Activated CD4-positive, alpha-beta T cell treated with anti-CD3 and anti-CD28 coated beads, Interleukin-2, Interleukin-6, amounts not matched to agents 100 ng/mL and 50 ng/mL, durations not matched to agents 16 hours and 8 hours (primary cell): ENCODE data around the gene SNX24.
"Not testable (repeated sequence)": the region's sequence is repeated elsewhere in the genome, so short reads cannot be mapped to it uniquely, and the experiment has no call there.

Experiments
- DNase-seq: peaks from one replicate; pipeline ENCODE4 v3.0.0-alpha.2; 2020

The SNX24 gene

DNA sequence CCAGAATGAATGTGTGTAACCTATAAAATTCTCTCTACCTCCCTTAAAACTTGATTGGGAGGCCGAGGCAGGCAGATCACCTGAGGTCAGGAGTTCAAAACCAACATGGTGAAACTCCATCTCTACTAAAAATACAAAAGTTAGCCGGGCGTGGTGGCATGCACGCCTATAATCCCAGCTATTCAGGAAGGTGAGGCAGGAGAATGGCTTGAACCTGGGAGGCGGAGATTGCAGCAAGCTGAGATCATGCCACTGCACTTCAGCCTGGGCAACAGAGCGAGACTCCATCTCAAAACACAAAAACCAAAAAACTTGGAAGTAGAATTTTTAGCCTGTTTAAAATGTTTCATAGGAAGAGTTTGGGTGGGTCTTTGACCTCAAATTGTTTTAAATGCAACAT is 122.6 kb downstream of the SNX24 start:
- not testable (repeated sequence) for DNase-seq

DNA sequence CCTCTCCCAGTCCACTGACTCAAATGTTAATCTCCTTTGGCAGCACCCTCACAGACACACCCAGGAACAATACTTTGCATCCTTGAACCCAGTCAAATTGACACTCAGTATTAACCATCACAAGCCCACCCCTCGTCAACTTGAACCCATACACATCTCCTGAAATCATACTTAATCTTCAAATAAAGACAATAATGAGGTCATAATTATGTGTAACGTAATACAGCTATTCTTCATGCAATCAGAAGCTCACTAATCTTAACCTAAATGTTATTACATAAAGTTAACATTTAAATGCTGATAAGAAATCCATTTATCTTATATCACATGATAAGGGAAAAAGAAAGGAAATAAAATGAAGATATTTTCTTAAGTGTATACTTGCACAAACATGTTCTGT is 125.9 kb downstream of the SNX24 start:
- no peak for DNase-seq

DNA sequence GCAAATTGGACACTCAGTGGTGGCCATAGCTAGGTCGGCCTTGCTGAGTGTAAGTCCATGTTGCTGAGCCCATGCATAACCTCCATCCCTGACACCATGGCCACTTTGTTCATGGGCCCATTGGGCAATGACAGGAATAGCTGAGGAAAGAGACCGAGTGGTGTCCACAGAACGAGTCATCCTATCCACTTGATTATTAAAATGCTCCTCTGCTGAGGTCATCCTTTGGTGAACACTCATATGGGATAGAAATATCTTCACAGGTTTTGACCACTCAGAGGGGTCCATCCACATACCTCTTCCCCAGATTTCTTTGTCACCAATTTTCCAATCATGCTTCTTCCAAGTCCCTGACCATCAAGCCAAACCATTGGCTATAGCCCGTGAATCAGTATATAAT is 127.5 kb downstream of the SNX24 start:
- DNase-seq = no peak

DNA sequence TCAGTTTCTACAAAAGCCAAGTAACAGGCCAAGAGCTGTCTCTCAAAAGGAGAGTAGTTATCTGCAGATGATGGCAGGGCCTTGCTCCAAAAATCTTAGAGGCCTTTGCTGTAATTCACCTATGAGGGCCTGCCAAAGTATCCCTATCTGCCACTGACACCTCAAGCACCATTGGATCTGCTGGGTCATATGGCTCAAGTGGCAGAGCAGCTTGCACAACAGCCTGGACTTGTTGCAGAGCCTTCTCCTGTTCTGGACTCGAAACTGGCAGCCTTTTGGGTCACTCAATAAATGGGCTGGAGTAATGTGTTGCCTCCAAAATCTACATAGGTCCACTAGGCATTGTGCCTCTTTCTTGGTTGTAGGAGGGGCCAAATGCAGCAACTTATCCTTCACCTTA is 128.3 kb downstream of the SNX24 start:
- DNase-seq = not testable (repeated sequence)

DNA sequence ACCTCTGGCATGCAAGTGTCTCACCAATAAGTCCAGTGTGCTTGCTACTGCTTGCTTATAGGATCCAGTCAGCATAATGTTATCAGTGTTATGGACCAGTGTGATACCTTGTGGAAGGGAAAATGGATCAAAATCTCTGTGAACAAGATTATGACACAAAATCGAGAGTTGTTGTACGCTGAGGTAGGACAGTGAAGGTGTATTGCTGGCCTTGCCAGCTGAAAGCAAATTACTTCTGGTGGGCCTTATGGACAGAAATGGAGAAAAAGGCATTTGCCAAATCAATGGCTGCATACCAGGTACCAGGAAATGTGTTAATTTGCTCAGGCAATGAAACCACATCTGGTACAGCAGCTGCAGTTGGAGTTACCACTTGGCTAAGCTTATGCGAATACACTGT is 128.8 kb downstream of the SNX24 start:
- not testable (repeated sequence) for DNase-seq

DNA sequence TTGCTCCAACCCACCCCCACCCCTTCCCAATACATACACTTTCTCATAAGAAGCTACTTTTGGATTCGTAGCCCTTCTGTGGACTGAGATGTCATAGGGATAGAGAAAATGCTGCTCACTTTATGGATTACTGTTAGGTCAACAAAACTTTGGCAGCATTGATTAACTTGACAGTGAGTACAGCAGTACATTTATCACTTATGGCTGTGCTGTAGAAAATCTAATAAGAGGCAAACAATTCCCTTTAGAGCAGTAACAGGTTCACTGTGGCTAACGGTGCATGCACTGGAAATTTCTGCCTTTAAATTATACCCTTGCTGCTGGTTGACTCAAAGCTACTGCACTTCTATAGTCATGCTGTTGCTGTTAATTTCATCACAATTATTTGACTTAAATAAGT is 131.9 kb downstream of the SNX24 start:
- no peak for DNase-seq

DNA sequence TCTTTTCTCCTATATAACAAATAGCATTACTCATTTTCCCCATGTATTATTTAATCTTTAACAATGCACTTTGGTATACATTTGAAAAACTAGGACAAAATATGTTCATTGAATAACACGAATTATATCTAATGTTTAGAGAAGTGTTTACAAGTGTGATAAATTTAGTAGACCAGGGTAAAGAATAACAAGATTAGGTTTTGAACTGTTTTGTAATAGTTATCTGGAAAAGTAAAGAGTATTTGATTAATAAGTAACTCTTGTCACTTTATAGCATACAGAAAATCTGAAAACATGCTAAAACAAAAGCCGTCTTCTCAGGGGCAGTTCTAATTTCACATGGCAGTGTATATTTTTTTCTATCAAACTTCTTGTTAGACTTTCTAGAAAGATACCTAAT is 132.7 kb downstream of the SNX24 start:
- no peak for DNase-seq

DNA sequence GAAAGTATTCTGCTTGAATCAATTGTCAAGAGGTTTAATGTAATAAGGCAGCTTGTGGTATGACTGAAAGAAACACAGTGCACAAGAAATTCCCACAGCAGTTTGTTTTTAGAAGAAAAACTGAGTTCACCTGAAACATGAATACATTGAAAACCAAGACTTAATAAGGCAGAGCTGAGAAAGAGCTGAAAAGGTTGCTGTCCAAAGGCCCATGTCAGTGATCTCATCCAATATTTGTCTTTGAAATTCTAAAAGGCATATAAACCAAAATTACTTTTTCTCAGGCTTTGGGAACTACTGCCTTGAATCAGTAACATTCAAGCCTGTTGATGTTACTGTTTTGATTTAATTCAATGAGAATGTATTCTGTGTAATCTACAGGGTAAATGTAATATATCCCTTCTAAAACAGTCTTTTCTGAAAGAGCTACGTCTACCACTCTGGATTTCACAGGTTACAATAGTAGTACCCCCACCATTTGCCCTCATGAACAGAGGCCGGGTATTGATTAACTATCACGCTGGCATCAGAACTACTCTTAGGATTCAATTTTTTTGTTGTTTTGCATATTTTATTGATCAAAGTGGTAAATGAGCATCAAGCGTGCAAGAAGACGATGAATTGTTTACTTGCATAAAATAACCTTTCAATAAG is 133.4 kb downstream of the SNX24 start:
- DNase-seq = no peak

DNA sequence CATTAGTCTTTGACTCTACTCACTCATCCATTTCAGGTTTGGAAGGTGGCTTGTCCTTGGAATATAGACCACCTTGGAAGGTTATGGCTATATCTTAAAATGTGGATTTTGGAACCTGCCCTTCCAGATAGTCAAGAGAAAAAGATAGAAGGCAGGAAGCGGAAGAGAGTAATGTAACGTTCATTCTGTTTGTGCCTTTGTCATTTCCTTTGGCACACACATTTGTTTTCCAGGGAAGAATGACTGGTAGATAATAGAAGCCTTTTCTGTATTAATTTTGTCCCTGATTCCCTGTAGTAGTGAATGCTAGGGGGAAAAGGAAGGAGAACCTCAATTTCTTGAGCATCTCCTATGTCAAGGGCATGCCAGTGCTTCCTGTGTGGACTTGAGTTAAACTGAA is 136.4 kb downstream of the SNX24 start:
- no peak for DNase-seq

DNA sequence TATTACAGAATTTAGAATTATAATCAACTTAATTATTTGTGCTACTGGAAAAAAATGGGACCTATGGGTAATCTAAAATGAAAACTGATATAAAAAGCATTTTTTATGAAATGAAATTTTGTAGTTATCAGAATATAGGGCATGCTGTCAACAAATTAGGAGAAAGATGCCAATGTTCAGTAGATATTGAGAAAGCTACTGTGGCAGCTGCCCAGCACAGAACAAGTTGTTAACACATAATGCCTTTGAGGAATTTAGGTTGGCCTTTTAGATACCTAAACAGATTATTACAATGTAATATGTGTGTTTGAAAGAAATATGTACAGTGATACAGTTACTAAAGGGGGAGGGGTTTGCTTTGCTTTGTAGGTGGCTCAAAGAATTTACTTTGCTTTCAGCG is 137.0 kb downstream of the SNX24 start:
- DNase-seq = no peak

DNA sequence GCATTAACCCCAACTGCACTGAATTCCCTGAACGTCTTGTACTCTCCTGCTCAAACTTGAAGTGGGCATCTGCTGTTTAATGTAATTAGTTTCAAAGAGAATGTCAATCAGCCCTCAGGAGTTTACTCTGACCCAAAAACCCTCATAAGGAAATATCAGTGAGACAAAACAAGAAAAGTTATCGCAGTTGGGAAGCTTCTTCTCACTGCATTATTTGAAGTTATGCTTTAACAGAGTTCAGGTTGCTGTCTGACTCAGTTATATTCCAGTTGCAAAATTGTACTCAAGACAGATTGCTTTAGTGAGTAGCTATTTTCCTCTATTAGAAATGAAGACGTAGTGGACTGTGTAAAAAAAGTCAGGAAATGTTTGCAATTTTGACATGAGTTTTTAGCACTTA is 139.0 kb downstream of the SNX24 start:
- DNase-seq = no peak

DNA sequence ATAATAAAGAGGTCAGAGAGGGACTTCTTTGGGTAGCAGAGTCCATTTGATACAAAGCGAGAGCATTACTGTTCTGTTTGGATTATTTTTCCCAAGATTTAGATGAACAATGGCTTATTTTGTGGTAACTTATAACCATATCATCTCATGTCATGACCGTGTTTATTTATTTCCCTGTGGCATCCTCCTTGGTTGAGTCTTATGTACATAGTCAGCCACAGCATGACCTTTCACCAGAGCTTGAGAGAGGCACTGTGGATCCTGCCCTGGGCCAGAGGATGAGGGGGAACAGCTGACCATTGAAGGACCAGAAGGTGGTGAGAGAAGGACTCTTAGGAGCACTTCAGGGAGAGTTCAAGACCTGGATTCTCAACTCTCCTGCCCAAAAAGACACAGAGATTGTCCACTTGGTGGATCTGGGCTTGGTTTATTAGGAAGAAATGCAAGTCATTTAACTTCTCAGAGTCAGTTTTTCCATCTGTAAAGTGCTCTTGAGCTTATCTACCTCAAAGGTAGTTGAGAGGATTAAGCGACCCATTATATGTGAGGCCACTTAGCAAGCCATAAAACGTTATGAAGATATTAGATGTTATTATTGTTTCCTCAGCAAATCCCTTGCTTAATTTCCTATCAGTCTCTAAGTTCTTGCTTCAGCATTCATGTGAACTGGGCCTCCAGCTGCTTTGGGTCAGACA is 139.7 kb downstream of the SNX24 start:
- DNase-seq = no peak

DNA sequence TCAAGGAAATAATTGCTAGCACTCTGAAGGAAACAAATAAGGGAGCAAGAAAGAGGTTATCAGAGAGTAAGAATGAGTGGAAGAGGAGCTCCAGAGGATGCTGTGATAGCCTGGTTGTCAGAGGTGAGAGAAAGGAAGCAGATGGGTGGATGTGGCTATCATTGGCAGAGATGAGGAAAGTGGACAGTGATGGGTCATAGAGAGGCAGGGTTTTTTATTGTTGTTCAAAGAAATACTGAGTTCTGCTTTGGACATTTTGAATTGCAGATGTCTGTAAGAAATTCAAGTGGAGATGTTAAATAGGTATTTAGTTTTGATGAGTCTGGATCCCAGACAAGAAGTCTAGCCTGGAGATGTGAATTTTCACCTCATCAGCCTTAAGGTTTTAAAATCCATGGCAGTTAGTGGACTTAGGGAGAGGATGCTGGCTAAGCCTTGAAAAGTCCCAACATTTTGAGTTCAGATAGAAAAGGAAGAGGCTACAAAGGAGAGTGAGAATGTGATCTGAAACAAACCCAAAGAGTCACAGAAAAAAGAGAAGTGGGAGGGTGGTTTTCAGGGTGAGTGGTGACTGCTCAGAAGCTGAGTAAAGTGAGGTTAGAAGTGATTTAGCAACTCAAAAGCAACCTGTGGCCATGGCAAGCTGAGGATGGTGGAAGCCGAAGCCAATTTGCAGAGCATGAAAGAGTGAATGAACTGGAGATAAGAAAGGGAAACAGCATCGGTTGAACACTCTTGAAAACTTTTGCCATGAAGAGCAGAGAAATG is 140.7 kb downstream of the SNX24 start:
- DNase-seq = peak; percentile 1

DNA sequence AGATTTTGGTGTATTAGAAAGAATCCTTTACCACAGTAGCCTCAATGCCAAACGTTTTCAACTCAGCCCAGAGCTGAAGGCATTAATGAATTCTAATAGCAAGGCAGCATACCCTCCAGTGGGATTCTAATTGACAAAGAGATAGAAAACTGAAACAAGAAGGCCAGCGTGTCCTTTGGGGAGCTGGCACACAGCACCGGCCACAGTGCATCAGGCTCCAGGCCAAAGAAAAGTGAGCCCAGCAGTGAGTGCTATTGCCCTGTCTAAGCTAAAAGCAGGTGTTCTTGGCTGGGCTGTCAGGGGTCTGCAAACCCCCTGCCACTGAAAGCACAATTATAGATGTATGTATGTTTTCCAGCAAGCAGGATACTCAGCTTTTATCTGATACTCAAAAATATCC is 150.7 kb downstream of the SNX24 start:
- no peak for DNase-seq

DNA sequence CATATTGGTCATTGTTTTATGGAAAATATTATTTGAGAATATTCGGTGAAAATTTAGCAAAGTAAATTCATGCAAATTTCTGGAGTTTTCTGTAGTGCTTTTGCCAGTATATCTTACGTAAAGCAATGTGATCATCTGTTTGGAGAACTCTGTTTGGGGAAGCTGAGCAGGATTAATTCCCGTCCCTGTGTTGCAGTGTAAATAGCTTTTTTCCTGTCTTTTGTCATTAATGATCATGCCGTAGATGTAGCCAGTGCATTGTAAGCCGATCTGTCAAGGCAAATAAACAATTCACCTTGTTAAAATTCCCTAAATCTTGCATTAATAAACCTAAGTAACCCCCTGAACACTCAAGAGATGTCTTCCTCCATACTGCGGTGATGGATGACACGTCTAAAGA is 151.9 kb downstream of the SNX24 start:
- no peak for DNase-seq

DNA sequence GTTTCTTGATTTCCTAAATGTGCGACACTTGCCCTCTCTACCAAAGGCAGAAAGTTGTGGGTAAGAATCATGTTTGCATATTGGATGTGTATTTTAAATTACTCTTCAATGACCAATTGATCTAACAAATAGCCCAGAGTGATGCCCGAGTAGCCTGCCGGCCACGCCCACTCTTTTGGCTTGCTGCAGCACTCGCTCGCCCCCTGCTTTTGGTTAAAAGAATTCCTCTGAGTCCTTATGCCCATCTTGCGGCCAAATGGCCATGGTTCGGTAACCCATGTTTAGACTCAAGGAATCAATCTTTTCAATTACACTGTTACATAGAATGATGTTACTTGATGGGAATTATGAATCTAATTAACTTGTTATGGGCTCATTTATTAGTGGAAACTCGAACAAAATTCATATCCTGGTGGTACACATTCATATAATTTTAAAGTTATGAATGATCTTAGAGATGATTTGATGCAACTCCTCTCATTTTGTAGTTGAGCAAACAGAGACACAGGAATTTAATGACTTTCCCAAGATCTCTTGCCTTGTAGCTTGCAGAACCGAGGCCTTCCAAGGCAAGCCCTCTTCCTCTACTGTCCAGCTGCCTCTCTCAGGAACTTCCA is 154.6 kb downstream of the SNX24 start:
- DNase-seq = peak; percentile 47

DNA sequence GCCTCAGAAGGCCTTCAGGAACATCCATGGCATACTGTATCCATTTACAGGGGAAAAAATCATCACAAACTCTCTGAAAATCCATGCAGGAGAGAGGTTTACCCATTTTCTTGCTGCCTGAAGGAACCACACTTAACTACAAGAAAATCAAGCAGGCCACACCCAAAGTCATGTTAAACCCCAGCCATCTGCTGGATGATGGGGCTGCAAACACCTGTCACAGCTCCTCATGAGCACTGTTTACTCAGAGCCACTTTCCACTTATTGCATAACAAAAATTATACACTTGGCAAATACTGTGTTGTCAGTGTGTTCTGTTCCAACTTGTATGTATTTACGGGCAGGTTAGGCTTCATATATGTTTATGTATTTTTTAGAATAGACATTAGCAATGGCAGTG is 155.3 kb downstream of the SNX24 start:
- no peak for DNase-seq

DNA sequence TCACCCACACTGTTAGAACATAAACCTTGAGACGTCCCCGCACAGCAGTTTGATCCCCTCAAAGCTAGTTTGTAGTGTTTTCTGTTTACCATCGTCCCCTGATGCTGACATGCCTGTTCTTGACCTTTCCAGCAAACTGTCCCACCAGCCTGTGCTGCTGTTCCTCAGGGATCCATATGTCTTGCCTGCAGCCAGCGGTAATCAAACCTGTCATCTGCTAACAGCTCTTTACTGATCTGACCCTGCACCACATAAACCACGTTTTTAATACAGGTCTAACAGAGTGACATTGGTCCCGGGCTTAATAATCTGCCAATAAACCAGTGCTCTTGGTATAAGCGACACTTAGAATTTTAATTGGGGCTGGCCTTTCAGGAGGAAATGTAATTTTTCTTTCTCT is 156.4 kb downstream of the SNX24 start:
- no peak for DNase-seq

DNA sequence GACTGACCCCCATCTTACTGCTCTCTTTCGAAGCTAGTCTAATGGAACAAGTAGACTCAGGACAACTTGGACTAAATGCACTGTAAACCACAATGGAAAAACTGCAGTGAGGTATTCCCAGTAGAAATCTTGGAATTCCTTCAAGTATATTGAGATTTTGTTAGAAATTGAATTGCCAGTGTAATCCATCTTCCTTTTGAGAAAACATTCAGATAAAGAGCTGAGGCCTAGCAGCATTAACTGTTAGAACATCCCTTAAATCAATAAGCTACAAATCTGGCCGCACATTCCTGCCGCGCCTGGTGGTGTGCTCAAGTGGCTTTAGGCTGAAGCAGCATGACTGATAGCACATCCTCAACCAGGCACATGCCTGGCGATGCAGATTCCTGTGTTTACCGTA is 161.8 kb downstream of the SNX24 start:
- DNase-seq = no peak

DNA sequence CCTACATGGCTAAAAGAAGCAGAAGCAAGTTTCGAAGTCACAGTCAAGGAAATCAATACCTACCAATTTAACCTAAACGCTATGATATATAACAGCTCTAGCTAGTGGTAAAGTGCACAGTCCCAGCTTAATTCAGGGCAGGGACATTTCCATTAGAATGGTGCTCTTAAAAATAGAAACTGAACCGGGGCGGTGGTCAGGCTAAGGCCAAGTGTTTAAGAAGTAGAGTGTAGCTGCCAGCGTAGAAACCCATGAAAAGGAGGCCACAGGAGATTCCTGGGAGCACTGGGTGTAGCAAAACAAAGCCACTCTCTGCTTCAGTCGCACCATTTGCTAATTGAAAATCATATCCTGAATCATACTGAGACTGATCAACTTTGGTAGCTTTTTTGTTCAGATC is 162.3 kb downstream of the SNX24 start:
- no peak for DNase-seq

DNA sequence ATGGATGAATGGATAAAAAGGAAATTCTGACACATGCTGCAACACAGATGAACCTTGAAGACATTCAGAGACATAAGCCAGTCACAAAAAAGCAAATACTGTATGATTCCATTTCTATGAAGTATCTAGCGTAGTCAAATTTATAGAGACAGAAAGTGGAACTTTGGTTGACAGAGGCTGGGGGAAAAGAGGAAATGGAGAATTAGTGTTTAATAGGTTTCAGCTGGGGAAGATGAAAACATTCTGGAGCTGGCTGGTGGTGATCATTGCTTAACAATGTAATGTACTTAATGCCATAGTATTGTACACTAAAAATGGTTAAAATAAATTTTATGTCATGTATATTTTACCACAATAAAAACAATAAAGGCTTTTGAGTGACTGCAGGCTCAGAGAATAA is 166.9 kb downstream of the SNX24 start:
- no peak for DNase-seq

DNA sequence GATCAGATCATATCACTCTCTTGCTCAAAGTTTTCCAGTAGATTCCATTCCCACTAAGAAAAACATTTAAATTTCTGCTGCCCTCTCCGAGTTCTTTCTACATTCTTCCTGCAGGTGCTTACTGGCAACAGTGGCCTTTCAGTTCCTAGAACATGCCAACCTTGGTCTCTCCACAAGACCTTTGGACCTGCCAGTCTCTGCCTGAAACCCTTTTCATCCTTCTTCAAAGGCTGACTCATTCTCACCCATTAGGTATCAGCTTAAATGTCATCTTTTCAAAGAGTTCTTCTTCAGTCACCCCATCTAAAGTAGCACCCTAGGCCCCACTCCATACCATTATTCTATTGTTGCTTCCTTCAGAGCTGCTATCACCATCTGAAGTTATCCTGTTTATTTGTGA is 169.3 kb downstream of the SNX24 start:
- DNase-seq = no peak

DNA sequence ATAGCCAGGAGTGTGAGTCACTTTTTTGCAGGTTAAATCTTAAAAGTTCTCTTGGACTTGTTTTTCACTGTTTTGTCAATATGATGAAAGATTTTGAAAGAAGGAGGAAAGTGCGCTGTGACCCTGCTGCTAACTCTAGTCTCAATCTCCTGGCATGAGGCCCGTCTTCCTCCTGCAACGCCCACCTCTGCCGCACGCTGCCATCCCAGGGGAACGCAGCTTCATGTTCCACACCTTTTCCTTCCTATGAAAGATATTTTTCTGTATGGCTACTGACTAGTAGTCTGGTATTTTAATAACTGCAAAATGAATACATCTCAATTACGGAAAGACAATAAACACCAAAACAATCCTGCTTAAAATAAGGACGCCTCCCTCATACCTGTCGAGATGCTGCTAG is 182.8 kb downstream of the SNX24 start:
- DNase-seq = no peak

DNA sequence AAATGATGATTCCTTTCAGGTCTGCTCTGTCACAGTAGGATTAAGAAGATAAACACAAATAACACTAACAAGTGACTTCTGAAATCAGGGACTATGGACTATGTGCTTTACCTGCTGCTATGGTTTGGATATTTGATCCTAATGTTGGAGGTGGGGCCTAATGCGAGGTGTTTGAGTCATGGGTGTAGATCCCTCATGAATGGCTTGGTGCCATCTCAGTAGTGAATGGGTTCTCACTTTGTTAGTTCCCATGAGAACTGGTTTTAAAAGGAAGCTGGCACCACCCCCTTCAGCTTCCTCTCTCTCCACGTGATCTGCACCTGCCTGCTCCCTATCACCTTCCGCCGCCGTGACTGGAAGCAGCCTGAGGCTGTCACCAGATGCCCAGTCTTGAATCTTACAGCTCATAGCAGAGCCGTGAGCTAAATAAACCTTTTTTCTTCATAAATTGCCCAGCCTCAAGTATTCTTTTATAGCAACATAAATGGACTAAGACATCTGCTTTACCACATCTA is 187.8 kb downstream of the SNX24 start:
- DNase-seq = no peak
